HCT116 (cell line): Measurements from ENCODE around the gene SLA2.

Experiments used
- CTCF ChIP-seq, 3 experiments: fragments of 200-600 bp in 1 of 3; sonication (generic) in 1 of 3; IDR thresholded peaks in 2 of 3; conservative IDR thresholded peaks in 1 of 3; 2 replicates each; pipeline ENCODE4 v1.5.1; 2012 to 2017; ENCODE audit warnings: low read depth in 2 of 3, low read length in 2 of 3, antibody characterized with exemption in 1 of 3, borderline replicate concordance in 1 of 3, control low read depth in 1 of 3, mild to moderate bottlenecking in 1 of 3, mixed read lengths in 1 of 3, mixed run types in 1 of 3, moderate library complexity in 1 of 3; ENCODE audit not compliant: insufficient read depth in 1 of 3
- EGR1 ChIP-seq: IDR thresholded peaks from 2 replicates; pipeline ENCODE4 v1.6.1; 2012; ENCODE audit warnings: low read depth
- ELF1 ChIP-seq: IDR thresholded peaks from 2 replicates; pipeline ENCODE4 v1.6.1; 2012; ENCODE audit warnings: low read depth, borderline replicate concordance
- EZH2 ChIP-seq: fragments of 200-600 bp; sonication (generic); IDR thresholded peaks from 2 replicates; pipeline ENCODE4 v1.6.1; 2017; ENCODE audit warnings: antibody characterized with exemption, mixed run types
- RAD21 ChIP-seq: IDR thresholded peaks from 2 replicates; pipeline ENCODE4 v1.6.1; 2012; ENCODE audit warnings: low read depth, mild to moderate bottlenecking
- REST ChIP-seq: IDR thresholded peaks from 2 replicates; pipeline ENCODE4 v1.6.1; 2012; ENCODE audit warnings: low read depth
- SP1 ChIP-seq: IDR thresholded peaks from 2 replicates; pipeline ENCODE4 v1.6.1; 2012; ENCODE audit warnings: low read depth
- TCF7L2 ChIP-seq: IDR thresholded peaks from 2 replicates; pipeline ENCODE4 v1.7.0; 2011; ENCODE audit warnings: borderline replicate concordance, inconsistent platforms; ENCODE audit not compliant: insufficient read depth, insufficient read length; ENCODE audit errors: extremely low read depth
- ZNF274 ChIP-seq: fragments of 200-500 bp; sonication (Bioruptor generic); IDR thresholded peaks from 2 replicates; pipeline ENCODE4 v1.6.1; 2014; ENCODE audit warnings: mild to moderate bottlenecking, low read depth, low read length, inconsistent platforms

DNA sequence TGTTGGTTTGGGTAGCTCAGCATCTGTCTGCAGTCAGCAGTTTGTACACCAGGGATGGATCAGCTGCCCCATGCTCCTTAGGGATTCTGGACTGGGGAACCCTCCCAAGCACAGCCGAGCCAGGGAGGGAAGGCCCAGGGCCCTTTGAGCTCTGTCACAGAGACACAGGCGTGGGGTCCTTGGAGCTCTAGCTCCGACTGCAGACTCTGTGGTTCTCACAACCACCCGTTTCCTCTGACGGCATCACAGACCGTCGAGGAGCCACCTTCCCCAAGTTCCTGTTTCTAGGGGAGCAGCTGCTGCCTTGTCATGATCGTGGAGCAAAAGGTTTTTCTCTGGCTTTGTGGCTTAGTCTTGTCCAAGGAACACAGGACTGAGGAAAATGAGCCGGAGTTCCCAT is at the start of gene SLA2:
- TF ChIP-seq RAD21 (no peak), EGR1 (no peak), SP1 (no peak), EZH2 (no peak), TCF7L2 (no peak), CTCF (IDR thresholded peaks at IDR 0.05 in 2 of 3, conservative IDR thresholded peaks at IDR 0.05 in 1 of 3; ENCODE audit: borderline replicate concordance in 1 of 3, insufficient read depth in 1 of 3, low read depth in 2 of 3, low read length in 2 of 3) (no peak), ELF1 (no peak), ZNF274 (no peak), REST (no peak)
